Astrocyte of the spinal cord (primary cell): ENCODE data around the gene P3H4.

Source experiments
- DNase-seq: peaks from one replicate; pipeline ENCODE4 v3.0.0; 2011; ENCODE audit warnings: low read depth, low spot score
- H3K4me3 ChIP-seq: 2 replicates; pipeline ENCODE4 v1.5.1; 2011; ENCODE audit warnings: low read depth, mild to moderate bottlenecking, low read length, moderate library complexity
- CTCF ChIP-seq: IDR thresholded peaks from 2 replicates; pipeline ENCODE4 v1.5.1; 2012; ENCODE audit warnings: low read depth, mild to moderate bottlenecking, low read length, inconsistent platforms
- in situ Hi-C: cut with HindIII; loops from 2 replicates; pipeline ENCODE4 v1.10.0; 2017; ENCODE audit warnings: low sequenced_read_pairs

The P3H4 gene

GRCh38 chr17:41762391-41762790 lies 49.4 kb downstream of the P3H4 start:
- no peak for TF ChIP-seq CTCF
- no peak for DNase-seq
- no peak overlapping the region for H3K4me3 ChIP-seq
- in situ Hi-C loops = no loop called here

DNA sequence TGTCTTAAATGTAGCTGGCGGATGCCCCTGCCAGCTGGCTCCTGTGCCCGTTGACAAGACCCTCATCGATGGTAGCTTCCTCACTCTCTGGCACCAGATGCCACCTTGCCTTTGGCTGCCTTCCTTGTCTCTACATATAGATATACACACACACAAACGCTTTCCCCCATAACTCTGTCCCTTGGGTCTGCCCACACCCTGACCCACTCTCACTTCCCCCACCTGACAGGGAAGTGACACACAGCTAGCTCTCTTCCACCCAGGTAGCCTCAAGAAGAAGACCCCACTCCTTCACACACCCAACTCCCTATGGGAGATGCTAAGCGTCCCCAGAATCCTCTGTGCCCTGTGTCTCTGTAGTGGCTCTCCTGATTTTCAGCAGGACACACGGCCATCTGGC lies 50.9 kb downstream of the P3H4 start:
- no peak overlapping the region for H3K4me3 ChIP-seq
- in situ Hi-C loops = no loop called here
- no peak for DNase-seq
- no peak for TF ChIP-seq CTCF

GRCh38 chr17:41758601-41759000 lies 53.1 kb downstream of the P3H4 start:
- no peak for TF ChIP-seq CTCF
- no peak for DNase-seq
- H3K4me3 ChIP-seq = no peak overlapping the region
- in situ Hi-C loops = no loop called here

GRCh38 chr17:41754066-41754465 lies 57.7 kb downstream of the P3H4 start:
- no peak for DNase-seq
- in situ Hi-C loops = no loop called here
- no peak overlapping the region for H3K4me3 ChIP-seq
- no peak for TF ChIP-seq CTCF
